ENCODE data around the gene CLASRP. TPM values are rescaled to one million over a fixed set of nuclear protein-coding genes. Genes with fewer than 3 reads are reported as not detected.

CLASRP gene
- total RNA-seq, 1 donor from 2014 or later: 30.8 TPM

GRCh38 chr19:45020071-45020470 lies 18.8 kb upstream of the CLASRP start:
- ATAC-seq: no peak

- peak; percentile 37 for ATAC-seq
Observed at GRCh38 chr19:45021971-45022370, 16.9 kb upstream of the CLASRP start.

GRCh38 chr19:45023048-45023447 lies 15.8 kb upstream of the CLASRP start:
- no peak for ATAC-seq

- peak; percentile 31 for ATAC-seq
Observed at GRCh38 chr19:45025264-45025663, 13.6 kb upstream of the CLASRP start.

- ATAC-seq: no peak
Observed at GRCh38 chr19:45027371-45027770, 11.5 kb upstream of the CLASRP start.

GRCh38 chr19:45030825-45031224 lies 8.0 kb upstream of the CLASRP start:
- no peak for ATAC-seq

GRCh38 chr19:45032421-45032820 lies 6.4 kb upstream of the CLASRP start:
- ATAC-seq: no peak

- ATAC-seq: no peak
Observed at GRCh38 chr19:45035755-45036154, 3.1 kb upstream of the CLASRP start.

GRCh38 chr19:45037393-45038169 lies 1.3 kb upstream of the CLASRP start:
- ATAC-seq: no peak

GRCh38 chr19:45040059-45040771 lies 1.4 kb downstream of the CLASRP start:
- ATAC-seq: no peak

- no peak for ATAC-seq
Observed at GRCh38 chr19:45041125-45041524, 2.3 kb downstream of the CLASRP start.

- no peak for ATAC-seq
Observed at GRCh38 chr19:45045671-45046353, 7.0 kb downstream of the CLASRP start.

GRCh38 chr19:45046355-45046754 lies 7.5 kb downstream of the CLASRP start:
- ATAC-seq: no peak

GRCh38 chr19:45047188-45047797 lies 8.4 kb downstream of the CLASRP start:
- ATAC-seq: no peak

GRCh38 chr19:45049073-45049736 lies 10.4 kb downstream of the CLASRP start:
- peak; percentile 51 for ATAC-seq

GRCh38 chr19:45050036-45050435 lies 11.2 kb downstream of the CLASRP start:
- no peak for ATAC-seq

- peak; percentile 85 for ATAC-seq
Observed at GRCh38 chr19:45051929-45052579, 13.2 kb downstream of the CLASRP start.

GRCh38 chr19:45056831-45057230 lies 18.0 kb downstream of the CLASRP start:
- no peak for ATAC-seq

GRCh38 chr19:45057444-45057843 lies 18.6 kb downstream of the CLASRP start:
- peak; percentile 11 for ATAC-seq

- no peak for ATAC-seq
Observed at GRCh38 chr19:45058622-45059159, 19.8 kb downstream of the CLASRP start.

- ATAC-seq: peak; percentile 80
Observed at GRCh38 chr19:45059258-45059965, 20.6 kb downstream of the CLASRP start.
